ENCODE results near the gene GET4.

DNA sequence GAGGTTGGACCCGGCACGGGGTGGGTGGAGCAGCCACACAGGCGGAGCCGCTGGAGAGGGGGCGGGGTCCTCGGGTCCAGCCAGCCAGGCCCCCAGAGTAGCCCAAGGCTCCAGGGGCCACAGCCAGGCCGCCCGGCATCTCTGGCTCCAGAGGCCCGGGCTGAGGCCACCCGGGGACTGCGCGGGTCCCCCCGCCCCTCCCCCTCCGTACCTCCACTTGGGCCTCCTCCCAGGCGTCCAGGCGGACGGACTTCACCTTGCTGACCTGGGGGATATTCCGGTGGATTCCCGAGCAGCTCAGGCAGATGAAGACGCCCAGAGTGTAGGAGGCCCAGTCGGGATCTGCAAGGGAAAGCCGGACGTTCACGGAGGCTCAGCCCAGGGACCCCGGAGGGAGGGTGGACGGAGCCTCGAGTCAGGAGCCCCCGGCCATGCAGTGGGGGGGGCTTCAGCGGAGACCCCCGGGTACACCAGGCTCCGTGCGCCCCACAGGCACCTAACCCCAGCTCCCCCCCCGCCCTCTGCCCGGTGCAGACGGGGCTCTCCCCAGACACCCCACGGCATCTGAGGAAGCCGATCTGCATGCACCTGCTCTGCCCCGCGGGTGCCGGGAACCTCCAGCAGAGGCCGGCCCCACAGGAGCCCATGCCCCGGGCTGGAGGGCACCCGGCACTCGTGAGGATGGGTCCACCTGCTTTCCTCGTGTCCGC, 59.0 kb downstream of the GET4 start:
- TF ChIP-seq TAF1 (IDR thresholded peaks at IDR 0.05; ENCODE audit: low read depth, low read length) (no peak), POLR2A (IDR thresholded peaks at IDR 0.05; ENCODE audit: low read depth, low read length) (no peak), POLR2AphosphoS5 (IDR thresholded peaks at IDR 0.05; ENCODE audit: low read depth, low read length) (no peak)
